K562 (cell line): ENCODE results near the gene SSR4. TPM values are rescaled to one million over a fixed set of nuclear protein-coding genes. Genes with fewer than 3 reads are reported as not detected.
A peak's percentile ranks its signal among the peaks of the same experiment; 100 is the strongest.

ENCODE experiments used
- ATAC-seq: fragments of 200-7000 bp; cut with Tn5 transposase; 3 replicates; pipeline ENCODE4 v1.9.1; 2020; ENCODE audit warnings: moderate library complexity
- BruUV-seq: library from RNA; stranded (reverse); fragments of 400-500 nt; replicated peaks from 2 replicates; lab custom pipeline; 2021; lab: Mats Ljungman, UMichigan
- CTCF ChIA-PET: fragments of 300-600 bp; formaldehyde crosslinking; extraction: SDS; loops from one replicate; lab custom pipeline; 2021; ENCODE audit warnings: low intra/inter-chr PET ratio; lab: Yijun Ruan, JAX
- POLR2A ChIA-PET: fragments of 300-600, 350-650 bp; sonication (Branson Sonifier 250); formaldehyde crosslinking; extraction: SDS; loops from one replicate; lab custom pipeline; 2021; ENCODE audit warnings: antibody characterized with exemption, inconsistent platforms; lab: Yijun Ruan, JAX
- DNase-seq, 4 experiments: peaks; one replicate each; pipeline versions ENCODE4 v3.0.0 to v3.0.0-alpha.2; 2011 to 2018; ENCODE audit warnings: low spot score in 3 of 4, mixed read lengths in 3 of 4; ENCODE audit errors: extremely low read depth in 1 of 4
- FAIRE-seq: peaks from 2 replicates; lab custom pipeline; 2011; peaks lifted over from hg19 to GRCh38; lab: Jason Lieb, UNC
- H2AFZ ChIP-seq: 2 replicates; pipeline ENCODE4 v1.6.0; 2011; ENCODE audit warnings: low read depth, low read length, control low read depth, inconsistent platforms
- H3K27ac ChIP-seq: fragments of 200-600 bp; 3 replicates; pipeline ENCODE4 v1.8.0; 2011; ENCODE audit warnings: low read depth, mild to moderate bottlenecking, control low read depth, inconsistent platforms, low read length, moderate library complexity, mixed read lengths; ENCODE audit errors: extremely low read depth
- H3K27me3 ChIP-seq, 2 experiments: fragments of 300-600 bp in 1 of 2; 2 replicates in 1 of 2; 3 replicates in 1 of 2; pipeline versions ENCODE4 v1.6.0 to v1.8.0; 2011; ENCODE audit warnings: inconsistent platforms in 2 of 2, low read length in 2 of 2, mild to moderate bottlenecking in 1 of 2, mixed read lengths in 1 of 2, moderate library complexity in 1 of 2; ENCODE audit not compliant: control insufficient read depth in 2 of 2, insufficient read depth in 2 of 2
- H3K36me3 ChIP-seq: fragments of 300-600 bp; 3 replicates; pipeline ENCODE4 v1.8.0; 2011; ENCODE audit warnings: mild to moderate bottlenecking, low read length, inconsistent platforms; ENCODE audit not compliant: control insufficient read depth, insufficient read depth
- H3K4me1 ChIP-seq, 2 experiments: fragments of 200-600 bp in 1 of 2; replicated peaks in 1 of 2; 2 replicates in 1 of 2; 3 replicates in 1 of 2; pipeline versions ENCODE4 v1.5.1 to v1.8.0; 2011; ENCODE audit warnings: inconsistent platforms in 2 of 2, low read length in 2 of 2, mild to moderate bottlenecking in 1 of 2, mixed read lengths in 1 of 2, moderate library complexity in 1 of 2; ENCODE audit not compliant: control insufficient read depth in 2 of 2, insufficient read depth in 2 of 2
- H3K4me2 ChIP-seq: 2 replicates; pipeline ENCODE4 v1.6.1; 2011; ENCODE audit warnings: low read length, control low read depth, inconsistent platforms, mixed read lengths; ENCODE audit not compliant: insufficient read depth
- H3K4me3 ChIP-seq: fragments of 200-600 bp; sonication (generic), shearing (Covaris generic); 2 replicates; pipeline ENCODE4 v1.5.1; 2016; ENCODE audit warnings: control low read depth, inconsistent platforms
- H3K79me2 ChIP-seq: fragments of 200-600 bp; 3 replicates; pipeline ENCODE4 v1.8.0; 2011; ENCODE audit warnings: low read length, inconsistent platforms; ENCODE audit not compliant: control insufficient read depth, insufficient read depth
- H3K9ac ChIP-seq, 2 experiments: 2 replicates each; pipeline versions ENCODE4 v1.6.0 to v1.6.1; 2011; ENCODE audit warnings: low read depth in 2 of 2, low read length in 2 of 2, control low read depth in 1 of 2, inconsistent platforms in 1 of 2, mild to moderate bottlenecking in 1 of 2, mixed read lengths in 1 of 2; ENCODE audit not compliant: insufficient read depth in 1 of 2
- H3K9me1 ChIP-seq: one replicate; pipeline ENCODE4 v1.6.0; 2011; ENCODE audit warnings: inconsistent platforms, mild to moderate bottlenecking, low read length, moderate library complexity; ENCODE audit not compliant: control insufficient read depth, insufficient read depth
- H3K9me3 ChIP-seq: replicated peaks from 2 replicates; pipeline ENCODE4 v1.5.1; 2011; ENCODE audit warnings: low read depth, low read length, inconsistent platforms; ENCODE audit not compliant: control insufficient read depth, insufficient read depth
- H4K20me1 ChIP-seq: replicated peaks from 2 replicates; pipeline ENCODE4 v1.6.1; 2011; ENCODE audit warnings: low read length, inconsistent platforms, mixed read lengths; ENCODE audit not compliant: control insufficient read depth, insufficient read depth
- DMBX1 ChIP-seq: fragments of 250-450 bp; sonication (Bioruptor Pico); IDR thresholded peaks from 2 replicates; pipeline ENCODE4 v1.8.0; 2022; ENCODE audit warnings: inconsistent platforms, mild to moderate bottlenecking, moderate library complexity, borderline replicate concordance
- GTF2A2 ChIP-seq: IDR thresholded peaks from 2 replicates; pipeline ENCODE4 v1.6.1; 2016; ENCODE audit warnings: mild to moderate bottlenecking, missing genetic modification characterization, missing compliant biosample characterization
- TEAD1 ChIP-seq, 2 experiments: fragments of 450-650 bp in 1 of 2; sonication (generic) in 1 of 2; formaldehyde crosslinking; IDR thresholded peaks; 2 replicates each; pipeline versions ENCODE4 v1.4.0 to v1.8.0; 2020 to 2022; ENCODE audit warnings: mild to moderate bottlenecking in 2 of 2, missing genetic modification reagents in 1 of 2
- ZBED1 ChIP-seq: IDR thresholded peaks from 2 replicates; pipeline ENCODE4 v1.6.1; 2014
- WGBS: fragments of 100-300 bp; shearing (Covaris generic); methylation state at CpG from one replicate; pipeline ENCODE4 v1.1.6; 2016; ENCODE audit warnings: low coverage, mixed read lengths; ENCODE audit not compliant: insufficient coverage; ENCODE audit errors: missing lambda C conversion rate; 5-methylcytosine and 5-hydroxymethylcytosine counted together
- in situ Hi-C: fragments of 300-500 bp; cut with MboI; formaldehyde crosslinking; loops from 4 replicates; pipeline ENCODE4 v1.15.0; 2018; ENCODE audit warnings: inconsistent platforms, mixed read lengths
- intact Hi-C: fragments of 100-400 bp; cut with micrococcal nuclease; formaldehyde crosslinking; loops from 2 replicates; pipeline ENCODE4 v1.14.2; 2022
- polyA plus RNA-seq, 8 experiments: library from polyadenylated mRNA; depleted of rRNA in 4 of 8; stranded (reverse) in 5 of 8; unstranded in 3 of 8; fragments of >200 nt; fragmentation: Nextera tagmentation in 2 of 8; fragmentation: Illumina TruSeq in 1 of 8; extraction: Ambion mirVana in 2 of 8; extraction: Trizol in 1 of 8; gene quantifications; 2 replicates each; pipeline versions ENCODE4 v1.2.1 to v1.2.3, GENCODE V29; 2011 to 2014; ENCODE audit warnings: inconsistent platforms in 1 of 8, missing spikeins in 1 of 8
- total RNA-seq, 7 experiments: library from RNA; depleted of rRNA in 6 of 7; stranded (reverse); fragments of >200 nt in 6 of 7; fragmentation: Illumina TruSeq in 2 of 7; extraction: Trizol in 2 of 7; gene quantifications; 2 replicates each; pipeline versions ENCODE4 v1.2.1 to v1.2.3, GENCODE V29; 2011 to 2021; ENCODE audit warnings: low replicate concordance in 1 of 7
- TF ChIP-seq, protein P1 (sequence below): fragments of 250-450 bp; sonication (Bioruptor Pico); IDR thresholded peaks from 2 replicates; pipeline ENCODE4 v1.4.0; 2020; ENCODE audit warnings: mild to moderate bottlenecking
- TF ChIP-seq, protein P2 (sequence below): fragments of 250-450 bp; sonication (Bioruptor Pico); IDR thresholded peaks from 2 replicates; pipeline ENCODE4 v1.8.0; 2022; ENCODE audit warnings: inconsistent platforms
- TF ChIP-seq, protein P3 (sequence below), 2 experiments: fragments of 450-650 bp; formaldehyde crosslinking in 1 of 2; IDR thresholded peaks; 2 replicates each; pipeline versions ENCODE4 v1.4.0 to v1.6.1; 2014 to 2020; ENCODE audit warnings: mild to moderate bottlenecking in 2 of 2, borderline replicate concordance in 1 of 2, low read depth in 1 of 2

The SSR4 gene
- total and polyA plus RNA-seq, 9 of the 15 experiments (the other 6 are each of a cell fraction or from before 2014, with no cell fraction given), result 146 to 492 (median 272) TPM

DNA sequence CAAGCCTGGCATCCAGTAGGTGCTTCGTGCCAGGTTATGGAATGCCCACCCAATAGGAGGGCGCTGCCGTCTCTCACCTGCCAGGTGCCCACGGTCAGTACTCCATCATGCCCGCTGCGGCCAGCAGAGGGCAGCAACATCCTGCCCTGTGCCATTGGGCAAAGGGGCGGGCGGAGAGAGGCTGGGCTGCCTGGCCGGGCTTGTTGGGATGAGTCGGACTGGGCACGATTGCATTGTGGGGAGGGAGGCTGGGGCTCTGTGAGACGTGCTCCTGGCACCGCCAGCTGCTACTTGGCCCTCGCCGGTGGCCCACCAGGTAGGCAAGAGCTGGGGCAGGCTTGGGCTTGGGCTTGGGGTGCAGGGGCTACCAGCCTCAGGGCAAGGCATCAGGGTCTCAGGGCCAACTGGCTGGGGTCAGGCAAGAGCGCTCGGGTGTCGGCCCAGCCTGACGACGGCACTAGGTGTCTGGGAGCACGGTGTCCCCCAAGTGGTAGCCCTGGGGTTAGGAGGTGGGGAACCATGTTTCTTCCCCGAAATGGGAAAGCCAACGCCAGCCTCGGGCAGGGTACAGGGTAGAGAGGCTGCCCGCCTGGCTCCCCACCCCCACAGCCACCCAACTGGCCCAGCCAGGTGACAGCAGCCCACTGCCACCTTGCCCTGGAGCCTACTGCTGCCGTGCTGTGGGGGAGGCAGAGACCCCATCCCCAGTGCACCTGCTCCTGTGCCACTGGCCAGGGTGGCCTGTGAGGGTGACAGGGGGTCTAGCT lies 30.3 kb upstream of the SSR4 start, which contains the start of gene PLXNB3 (continued):
- TF ChIP-seq, protein P1, sequence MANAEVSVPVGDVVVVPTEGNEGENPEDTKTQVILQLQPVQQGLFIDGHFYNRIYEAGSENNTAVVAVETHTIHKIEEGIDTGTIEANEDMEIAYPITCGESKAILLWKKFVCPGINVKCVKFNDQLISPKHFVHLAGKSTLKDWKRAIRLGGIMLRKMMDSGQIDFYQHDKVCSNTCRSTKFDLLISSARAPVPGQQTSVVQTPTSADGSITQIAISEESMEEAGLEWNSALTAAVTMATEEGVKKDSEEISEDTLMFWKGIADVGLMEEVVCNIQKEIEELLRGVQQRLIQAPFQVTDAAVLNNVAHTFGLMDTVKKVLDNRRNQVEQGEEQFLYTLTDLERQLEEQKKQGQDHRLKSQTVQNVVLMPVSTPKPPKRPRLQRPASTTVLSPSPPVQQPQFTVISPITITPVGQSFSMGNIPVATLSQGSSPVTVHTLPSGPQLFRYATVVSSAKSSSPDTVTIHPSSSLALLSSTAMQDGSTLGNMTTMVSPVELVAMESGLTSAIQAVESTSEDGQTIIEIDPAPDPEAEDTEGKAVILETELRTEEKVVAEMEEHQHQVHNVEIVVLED (CRISPR knock-in tag), result no peak
- no peak for TF ChIP-seq DMBX1 (CRISPR knock-in tag)

DNA sequence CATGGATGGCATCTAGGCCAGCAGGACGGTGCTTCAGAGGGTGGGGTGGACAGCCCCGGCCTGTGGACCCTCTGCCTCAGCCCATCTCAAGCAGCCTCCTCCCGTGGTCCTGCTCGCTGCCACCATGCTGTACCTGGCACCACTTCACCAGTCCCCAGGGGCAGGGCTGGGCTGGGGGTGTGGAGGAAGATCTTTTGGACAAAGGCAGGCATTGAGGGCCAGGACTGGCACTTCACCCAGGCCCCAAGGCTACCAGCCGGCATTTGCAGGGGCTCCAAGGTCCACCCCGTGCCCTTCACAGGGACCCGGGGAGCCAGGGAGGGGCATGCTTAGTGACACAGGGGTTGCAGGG lies 29.7 kb upstream of the SSR4 start:
- Histone ChIP-seq H3K27ac (peak overlapping the region; percentile 99), H3K79me2 (peaks cover 14% of the 10 kb centered on the region), H3K4me2 (peak overlapping the region; percentile 87), H3K9me1 (no peaks in the 10 kb centered on the region), H3K9ac (peak overlapping the region; percentile 92 to 96), H3K9me3 (no peaks in the 10 kb centered on the region), H2AFZ (no peak overlapping the region), H3K4me3 (peak overlapping the region; percentile 51), H3K27me3 (no peaks in the 10 kb centered on the region), H3K36me3 (no peaks in the 10 kb centered on the region), H3K4me1 (peaks cover 15 to 72% of the 10 kb centered on the region in 2 experiments), H4K20me1 (no peaks in the 10 kb centered on the region)
- no peak for DNase-seq
- WGBS, result 51% methylated on average over 4 of the region's 7 CpGs
- CTCF ChIA-PET, result interaction anchor here (0.8 to 1.4 kb wide), 2 partner anchors 183 to 189 kb away, joined by 3 to 7 read pairs; no protein-coding TSS in a partner anchor
- intact Hi-C loops (loop anchor here (2.0 to 5.0 kb wide), 3 partner anchors 30 to 182 kb away; partner anchors contain the start of genes ARHGAP4, IDH3G and SSR4), in situ Hi-C loops (no loop called here)
- FAIRE-seq, result no peak
- POLR2A ChIA-PET, result interaction anchor here (0.8 kb wide), 1 partner anchor 88 kb away, joined by 3 read pairs; no protein-coding TSS in a partner anchor
- BruUV-seq, result no TSS peak
- ATAC-seq, result no peak
- TF ChIP-seq TEAD1 (CRISPR knock-in tag; IDR thresholded peaks at IDR 0.05) (no peak), ZBED1 (no peak), GTF2A2 (tag) (no peak)
- TF ChIP-seq, protein P2, sequence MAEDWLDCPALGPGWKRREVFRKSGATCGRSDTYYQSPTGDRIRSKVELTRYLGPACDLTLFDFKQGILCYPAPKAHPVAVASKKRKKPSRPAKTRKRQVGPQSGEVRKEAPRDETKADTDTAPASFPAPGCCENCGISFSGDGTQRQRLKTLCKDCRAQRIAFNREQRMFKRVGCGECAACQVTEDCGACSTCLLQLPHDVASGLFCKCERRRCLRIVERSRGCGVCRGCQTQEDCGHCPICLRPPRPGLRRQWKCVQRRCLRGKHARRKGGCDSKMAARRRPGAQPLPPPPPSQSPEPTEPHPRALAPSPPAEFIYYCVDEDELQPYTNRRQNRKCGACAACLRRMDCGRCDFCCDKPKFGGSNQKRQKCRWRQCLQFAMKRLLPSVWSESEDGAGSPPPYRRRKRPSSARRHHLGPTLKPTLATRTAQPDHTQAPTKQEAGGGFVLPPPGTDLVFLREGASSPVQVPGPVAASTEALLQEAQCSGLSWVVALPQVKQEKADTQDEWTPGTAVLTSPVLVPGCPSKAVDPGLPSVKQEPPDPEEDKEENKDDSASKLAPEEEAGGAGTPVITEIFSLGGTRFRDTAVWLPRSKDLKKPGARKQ (CRISPR knock-in tag), result no peak
- TF ChIP-seq, protein P3, sequence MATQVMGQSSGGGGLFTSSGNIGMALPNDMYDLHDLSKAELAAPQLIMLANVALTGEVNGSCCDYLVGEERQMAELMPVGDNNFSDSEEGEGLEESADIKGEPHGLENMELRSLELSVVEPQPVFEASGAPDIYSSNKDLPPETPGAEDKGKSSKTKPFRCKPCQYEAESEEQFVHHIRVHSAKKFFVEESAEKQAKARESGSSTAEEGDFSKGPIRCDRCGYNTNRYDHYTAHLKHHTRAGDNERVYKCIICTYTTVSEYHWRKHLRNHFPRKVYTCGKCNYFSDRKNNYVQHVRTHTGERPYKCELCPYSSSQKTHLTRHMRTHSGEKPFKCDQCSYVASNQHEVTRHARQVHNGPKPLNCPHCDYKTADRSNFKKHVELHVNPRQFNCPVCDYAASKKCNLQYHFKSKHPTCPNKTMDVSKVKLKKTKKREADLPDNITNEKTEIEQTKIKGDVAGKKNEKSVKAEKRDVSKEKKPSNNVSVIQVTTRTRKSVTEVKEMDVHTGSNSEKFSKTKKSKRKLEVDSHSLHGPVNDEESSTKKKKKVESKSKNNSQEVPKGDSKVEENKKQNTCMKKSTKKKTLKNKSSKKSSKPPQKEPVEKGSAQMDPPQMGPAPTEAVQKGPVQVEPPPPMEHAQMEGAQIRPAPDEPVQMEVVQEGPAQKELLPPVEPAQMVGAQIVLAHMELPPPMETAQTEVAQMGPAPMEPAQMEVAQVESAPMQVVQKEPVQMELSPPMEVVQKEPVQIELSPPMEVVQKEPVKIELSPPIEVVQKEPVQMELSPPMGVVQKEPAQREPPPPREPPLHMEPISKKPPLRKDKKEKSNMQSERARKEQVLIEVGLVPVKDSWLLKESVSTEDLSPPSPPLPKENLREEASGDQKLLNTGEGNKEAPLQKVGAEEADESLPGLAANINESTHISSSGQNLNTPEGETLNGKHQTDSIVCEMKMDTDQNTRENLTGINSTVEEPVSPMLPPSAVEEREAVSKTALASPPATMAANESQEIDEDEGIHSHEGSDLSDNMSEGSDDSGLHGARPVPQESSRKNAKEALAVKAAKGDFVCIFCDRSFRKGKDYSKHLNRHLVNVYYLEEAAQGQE (IDR thresholded peaks at IDR 0.05; ENCODE audit: borderline replicate concordance), result no peak
- TF ChIP-seq, protein P3 (CRISPR knock-in tag; IDR thresholded peaks at IDR 0.05; ENCODE audit: low read depth), result no peak
